Neuron (in vitro differentiated cells): ENCODE measurements around the gene GPR137B.
"Not testable (repeated sequence)": the region's sequence is repeated elsewhere in the genome, so short reads cannot be mapped to it uniquely, and the experiment has no call there.

ENCODE experiments used
- H2AFZ ChIP-seq: one replicate; pipeline ENCODE4 v1.6.1; 2013; ENCODE audit warnings: low read depth, mild to moderate bottlenecking, inconsistent platforms, low read length, moderate library complexity
- H3K27me3 ChIP-seq: one replicate; pipeline ENCODE4 v1.6.1; 2013; ENCODE audit warnings: low read length; ENCODE audit not compliant: insufficient read depth
- H3K36me3 ChIP-seq: one replicate; pipeline ENCODE4 v1.6.1; 2013; ENCODE audit warnings: low read length; ENCODE audit not compliant: insufficient read depth
- H3K4me1 ChIP-seq: one replicate; pipeline ENCODE4 v1.6.1; 2013; ENCODE audit warnings: low read length; ENCODE audit not compliant: insufficient read depth
- H3K4me3 ChIP-seq: 2 replicates; pipeline ENCODE4 v1.5.1; 2013; ENCODE audit warnings: mild to moderate bottlenecking, low read length, moderate library complexity
- H3K9me3 ChIP-seq: one replicate; pipeline ENCODE4 v1.6.1; 2013; ENCODE audit warnings: low read length

The GPR137B gene

DNA sequence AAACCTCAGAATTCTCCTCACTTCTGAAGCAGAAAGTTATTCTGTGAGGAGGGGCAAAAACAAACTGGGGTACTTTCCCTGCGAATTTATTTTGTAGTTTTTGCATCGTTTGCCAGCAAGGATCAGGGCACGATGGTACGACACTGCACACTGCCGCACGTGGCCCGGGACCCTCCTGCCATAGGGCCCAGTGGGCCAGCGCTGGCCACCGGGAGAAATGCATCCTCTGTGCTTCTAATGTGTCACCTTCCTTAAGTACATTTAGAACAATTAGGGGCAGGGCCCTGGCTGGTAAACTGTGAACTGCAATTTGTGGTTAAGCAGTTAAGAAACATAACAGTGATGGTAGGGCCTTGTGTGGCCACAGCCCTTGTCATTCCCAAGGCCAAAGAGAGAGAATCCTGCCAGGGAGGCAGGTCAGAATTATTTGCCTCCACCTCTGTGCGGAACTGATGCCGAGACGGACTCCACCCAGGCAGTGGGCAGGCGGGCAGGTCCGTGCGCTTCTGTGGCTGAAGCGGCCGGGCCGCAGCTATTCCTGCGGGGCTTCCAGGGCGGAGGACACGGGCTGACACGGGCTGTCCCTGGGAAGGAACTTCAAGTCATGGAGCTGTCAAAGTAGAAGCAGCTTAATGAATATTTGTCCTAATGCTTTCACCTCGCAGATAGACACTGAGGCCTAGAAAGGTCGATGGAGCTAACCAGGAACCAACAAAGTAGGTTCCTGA, 12.5 kb downstream of the GPR137B start:
- no peak overlapping the region for H2AFZ ChIP-seq
- no peaks in the 10 kb centered on the region for H3K27me3 ChIP-seq
- H3K36me3 ChIP-seq, result no peaks in the 10 kb centered on the region
- H3K4me1 ChIP-seq, result peaks cover 2% of the 10 kb centered on the region
- no peak overlapping the region for H3K4me3 ChIP-seq
- no peaks in the 10 kb centered on the region for H3K9me3 ChIP-seq

DNA sequence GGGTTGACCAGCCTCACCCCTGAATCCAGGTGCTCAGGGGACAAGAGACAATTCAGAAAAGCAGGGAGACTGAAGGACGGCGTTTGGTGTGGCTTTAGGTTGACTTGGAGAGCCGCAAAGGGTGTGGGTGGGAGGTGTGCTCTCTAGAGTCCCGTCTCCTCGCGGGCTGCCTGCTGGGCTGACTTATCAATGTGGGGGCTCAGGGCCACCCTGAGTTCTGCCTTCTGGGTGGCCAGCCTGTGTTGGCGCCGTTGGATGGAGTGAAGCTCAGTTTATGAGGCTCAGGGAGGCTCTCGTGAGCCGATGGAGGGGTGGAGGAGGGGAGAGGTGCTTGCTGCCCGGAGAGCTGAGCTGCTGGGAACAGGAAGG, 13.0 kb downstream of the GPR137B start:
- H2AFZ ChIP-seq, result no peak overlapping the region
- H3K36me3 ChIP-seq, result no peaks in the 10 kb centered on the region
- no peak overlapping the region for H3K4me3 ChIP-seq
- H3K4me1 ChIP-seq, result peaks cover 3% of the 10 kb centered on the region
- H3K27me3 ChIP-seq, result no peaks in the 10 kb centered on the region
- H3K9me3 ChIP-seq, result no peaks in the 10 kb centered on the region

DNA sequence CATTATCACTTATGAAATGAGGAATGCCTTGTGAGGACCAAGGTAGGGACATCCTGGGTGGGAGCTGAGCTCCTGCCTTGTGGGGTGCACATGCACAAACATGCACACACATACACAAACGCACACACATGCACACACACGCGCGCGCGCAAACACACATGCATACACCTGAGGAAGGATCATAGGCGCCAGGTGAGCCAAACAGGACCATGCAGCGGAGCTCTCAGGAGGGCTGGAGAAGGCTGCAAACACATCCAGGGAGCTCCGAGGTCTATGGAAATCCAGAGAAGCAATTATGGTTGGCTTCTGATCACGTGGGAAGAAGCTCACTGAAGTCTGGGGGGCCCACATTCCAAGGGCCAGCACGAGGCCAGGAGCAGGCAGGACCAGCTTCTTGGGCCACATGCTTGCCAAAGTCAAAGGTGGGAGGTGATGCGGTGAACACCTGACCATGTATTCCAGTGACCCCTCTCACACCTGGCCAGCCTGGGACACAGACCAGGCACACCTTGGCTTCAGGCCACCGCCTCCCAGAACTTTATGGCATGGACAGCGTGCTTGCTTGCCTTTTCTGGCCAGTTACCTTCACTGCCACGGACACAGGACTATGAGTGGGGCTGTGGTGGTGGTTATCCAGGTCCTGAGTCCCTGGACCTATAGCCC, 13.6 kb downstream of the GPR137B start:
- Histone ChIP-seq H2AFZ (no peak overlapping the region), H3K27me3 (no peaks in the 10 kb centered on the region), H3K9me3 (no peaks in the 10 kb centered on the region), H3K4me3 (no peak overlapping the region), H3K36me3 (no peaks in the 10 kb centered on the region), H3K4me1 (peaks cover 3% of the 10 kb centered on the region)

DNA sequence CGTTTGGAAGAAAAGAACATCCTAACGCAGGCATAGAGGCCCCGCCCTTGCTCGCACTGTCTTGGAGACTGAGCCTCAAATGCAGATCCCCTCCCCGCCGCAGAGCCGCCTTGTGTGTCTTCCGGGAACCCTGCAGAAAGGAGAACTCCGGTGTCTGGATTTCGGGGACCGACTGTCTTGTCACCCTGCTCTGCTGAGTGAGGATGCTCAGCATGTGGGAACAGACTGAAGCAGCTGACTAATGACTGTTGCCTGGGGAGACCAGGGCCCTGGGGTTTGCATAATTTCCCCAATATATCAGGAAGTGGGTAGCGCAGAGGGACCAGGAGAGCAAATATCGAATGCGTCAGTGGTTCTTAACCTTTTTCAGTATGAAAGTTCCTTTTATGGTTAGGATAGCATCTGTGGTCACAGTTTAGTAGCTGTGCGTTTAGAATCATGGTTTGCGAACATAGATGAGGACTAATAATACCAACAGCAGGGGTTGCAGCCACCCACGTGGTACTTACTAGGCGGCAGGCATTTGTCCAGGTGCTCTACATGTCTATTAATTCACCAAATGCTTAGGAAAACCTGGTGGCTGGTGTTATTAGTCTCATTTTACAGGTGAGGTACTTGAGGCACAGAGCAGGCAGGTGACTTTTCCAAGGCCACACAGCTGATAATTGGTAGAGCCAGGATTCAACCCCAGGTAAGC, 14.3 kb downstream of the GPR137B start:
- H3K36me3 ChIP-seq, result no peaks in the 10 kb centered on the region
- peaks cover 4% of the 10 kb centered on the region for H3K9me3 ChIP-seq
- H2AFZ ChIP-seq, result no peak overlapping the region
- H3K4me1 ChIP-seq, result peaks cover 3% of the 10 kb centered on the region
- H3K27me3 ChIP-seq, result no peaks in the 10 kb centered on the region
- no peak overlapping the region for H3K4me3 ChIP-seq

DNA sequence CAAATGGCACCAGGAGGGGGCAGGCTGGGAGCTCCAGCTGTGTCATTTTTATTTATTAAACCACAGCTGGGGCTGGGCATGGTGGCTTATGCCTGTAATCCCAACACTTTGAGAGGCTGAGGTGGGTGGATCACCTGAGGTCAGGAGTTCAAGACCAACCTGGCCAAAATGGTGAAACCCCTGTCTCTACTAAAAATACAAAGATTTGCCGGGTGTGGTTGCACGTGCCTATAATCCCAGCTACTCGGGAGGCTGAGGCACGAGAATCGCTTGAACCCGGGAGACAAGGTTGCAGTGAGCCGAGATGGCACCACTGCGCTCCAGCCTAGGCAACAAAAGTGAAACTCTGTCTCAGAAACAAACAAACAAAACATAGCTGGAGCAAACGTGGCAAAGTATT, 15.7 kb downstream of the GPR137B start:
- not testable (repeated sequence) for H3K9me3 ChIP-seq, H3K4me3 ChIP-seq, H2AFZ ChIP-seq, H3K27me3 ChIP-seq, H3K36me3 ChIP-seq, H3K4me1 ChIP-seq

DNA sequence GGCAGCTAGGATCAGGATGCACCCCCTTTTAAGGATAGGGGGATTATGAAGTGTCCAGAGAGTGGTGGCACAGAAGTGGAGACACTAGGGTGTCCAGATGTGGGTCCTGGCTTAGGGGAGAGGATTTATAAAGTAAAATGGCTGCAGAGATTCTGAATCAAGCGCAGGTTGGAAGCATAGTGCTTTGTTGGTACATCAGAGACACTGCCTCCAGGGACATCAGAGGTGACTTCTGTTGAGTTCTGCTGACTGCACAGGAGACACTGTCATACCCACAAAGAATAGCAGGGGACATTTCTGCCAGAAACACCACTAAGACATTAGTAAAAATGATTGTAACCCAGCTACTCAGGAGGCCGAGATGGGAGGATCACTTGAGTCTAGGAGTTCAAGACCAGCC, 16.4 kb downstream of the GPR137B start:
- H3K36me3 ChIP-seq, result no peaks in the 10 kb centered on the region
- no peak overlapping the region for H2AFZ ChIP-seq
- no peaks in the 10 kb centered on the region for H3K27me3 ChIP-seq
- peaks cover 3% of the 10 kb centered on the region for H3K4me1 ChIP-seq
- peaks cover 6% of the 10 kb centered on the region for H3K9me3 ChIP-seq
- H3K4me3 ChIP-seq, result no peak overlapping the region

DNA sequence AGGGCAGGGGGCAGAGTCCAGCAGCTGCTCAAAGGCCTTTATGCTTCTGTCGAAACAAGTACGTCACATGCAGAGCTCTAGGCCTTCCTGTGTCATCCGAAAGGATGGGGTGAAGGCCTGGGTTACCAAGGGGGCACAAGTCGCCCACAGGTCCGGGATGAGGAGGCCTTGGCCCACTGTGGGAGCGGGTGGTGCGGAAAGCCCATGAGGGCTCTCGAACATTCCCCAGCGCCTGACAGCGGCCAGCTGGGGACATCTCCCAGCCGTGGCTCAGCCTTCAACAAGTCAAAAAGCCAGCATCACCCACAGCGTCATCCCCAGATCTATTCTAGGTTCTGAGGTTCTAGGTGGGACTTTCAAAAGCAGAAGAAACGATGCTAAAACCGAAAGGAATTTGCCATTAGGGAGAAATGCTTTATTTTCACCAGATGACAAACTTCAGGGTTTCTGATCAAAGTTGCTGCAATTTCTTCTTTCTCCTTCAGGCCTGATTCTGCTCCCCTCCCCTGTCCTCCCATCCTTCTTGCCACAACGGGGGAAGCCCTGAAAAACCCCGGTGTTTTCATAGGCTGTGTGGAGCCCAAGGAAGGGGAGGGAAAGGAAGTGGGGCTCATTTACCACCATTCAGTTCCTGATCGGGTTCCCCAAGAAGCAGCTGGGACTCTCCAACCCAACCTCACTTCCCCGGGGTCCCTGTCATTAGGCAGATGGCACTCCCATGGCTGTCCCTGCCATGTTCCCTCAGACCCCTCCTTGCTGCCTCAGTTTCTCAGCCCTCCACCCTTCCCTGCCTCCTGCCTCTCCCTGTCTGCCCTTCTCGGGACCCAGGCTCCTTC, 17.6 kb downstream of the GPR137B start:
- no peak overlapping the region for H2AFZ ChIP-seq
- H3K4me3 ChIP-seq, result no peak overlapping the region
- H3K9me3 ChIP-seq, result peaks cover 7% of the 10 kb centered on the region
- H3K4me1 ChIP-seq, result peaks cover 3% of the 10 kb centered on the region
- no peaks in the 10 kb centered on the region for H3K27me3 ChIP-seq
- H3K36me3 ChIP-seq, result no peaks in the 10 kb centered on the region

DNA sequence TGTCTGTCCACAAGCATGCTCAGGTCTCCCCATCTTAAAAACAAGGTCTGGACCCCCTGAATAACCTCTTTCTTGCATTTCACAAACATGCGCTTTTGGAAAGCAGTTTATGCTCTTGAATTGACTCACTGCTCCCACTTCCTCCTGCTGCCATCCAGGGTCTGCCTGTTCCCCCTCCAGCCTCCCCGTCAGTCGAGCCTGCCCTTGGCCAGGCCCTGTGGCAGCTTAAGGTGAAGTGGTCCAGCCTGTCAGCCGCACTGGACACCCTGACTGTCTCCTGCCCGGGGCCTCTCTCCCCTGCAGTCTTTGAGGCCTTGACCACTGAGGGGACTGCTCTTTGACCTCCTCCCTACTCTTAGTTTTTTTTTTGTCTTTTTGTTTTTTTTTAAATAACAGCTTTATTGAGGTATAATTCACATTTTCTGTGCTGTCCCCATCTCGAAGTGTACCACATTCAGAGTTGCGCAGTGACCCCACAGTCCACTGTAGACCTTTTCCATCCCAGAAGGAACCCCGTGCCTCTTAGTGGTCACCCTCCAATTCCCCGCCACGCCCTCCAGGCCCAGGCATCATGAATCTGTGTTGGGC, 18.3 kb downstream of the GPR137B start:
- H3K4me1 ChIP-seq, result peaks cover 3% of the 10 kb centered on the region
- no peaks in the 10 kb centered on the region for H3K27me3 ChIP-seq
- no peaks in the 10 kb centered on the region for H3K36me3 ChIP-seq
- H3K4me3 ChIP-seq, result no peak overlapping the region
- H3K9me3 ChIP-seq, result peaks cover 10% of the 10 kb centered on the region
- H2AFZ ChIP-seq, result no peak overlapping the region

DNA sequence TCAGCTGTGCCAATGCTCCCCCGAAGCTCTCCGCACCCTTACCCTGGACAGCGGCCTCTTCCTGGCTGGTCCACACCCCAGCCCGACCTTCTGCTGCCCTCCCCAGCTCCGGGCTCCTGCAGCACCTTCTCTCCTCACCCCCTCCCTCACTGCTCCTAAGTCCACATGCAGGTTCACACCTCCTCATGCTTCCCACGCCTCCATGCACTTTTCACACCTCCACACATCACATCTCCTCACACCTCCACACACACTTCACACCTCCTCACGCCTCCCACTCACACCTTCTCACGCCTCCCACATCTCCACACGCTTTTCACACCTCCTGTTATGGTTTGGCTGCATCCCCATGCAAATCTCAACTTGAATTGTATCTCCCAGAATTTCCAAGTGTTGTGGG, 18.9 kb downstream of the GPR137B start:
- Histone ChIP-seq H3K4me3 (no peak overlapping the region), H3K4me1 (peaks cover 3% of the 10 kb centered on the region), H3K36me3 (no peaks in the 10 kb centered on the region)

DNA sequence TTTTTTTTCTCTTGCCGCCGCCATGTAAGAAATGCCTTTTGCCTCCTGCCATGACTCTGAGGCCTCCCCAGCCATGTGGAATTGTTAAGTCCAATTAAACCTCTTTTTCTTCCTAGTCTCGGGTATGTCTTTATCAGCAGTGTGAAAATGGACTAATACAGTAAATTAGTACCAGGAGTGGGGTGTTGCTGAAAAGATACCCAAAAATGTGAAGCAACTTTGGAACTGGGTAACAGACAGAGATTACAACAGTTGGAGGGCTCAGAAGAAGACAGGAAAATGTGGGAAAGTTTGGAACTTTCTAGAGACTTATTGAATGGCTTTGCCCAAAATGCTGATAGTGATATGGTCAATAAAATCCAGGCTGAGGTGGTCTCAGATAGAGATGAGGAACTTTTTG, 19.4 kb downstream of the GPR137B start:
- H3K4me3 ChIP-seq, H3K36me3 ChIP-seq, H3K4me1 ChIP-seq, H2AFZ ChIP-seq, H3K27me3 ChIP-seq: not testable (repeated sequence)
- peaks cover 10% of the 10 kb centered on the region for H3K9me3 ChIP-seq

More for the DNA sequence above, 18.9 kb downstream of the GPR137B start:
- Histone ChIP-seq H3K27me3 (no peaks in the 10 kb centered on the region), H3K9me3 (peaks cover 10% of the 10 kb centered on the region), H2AFZ (no peak overlapping the region)

DNA sequence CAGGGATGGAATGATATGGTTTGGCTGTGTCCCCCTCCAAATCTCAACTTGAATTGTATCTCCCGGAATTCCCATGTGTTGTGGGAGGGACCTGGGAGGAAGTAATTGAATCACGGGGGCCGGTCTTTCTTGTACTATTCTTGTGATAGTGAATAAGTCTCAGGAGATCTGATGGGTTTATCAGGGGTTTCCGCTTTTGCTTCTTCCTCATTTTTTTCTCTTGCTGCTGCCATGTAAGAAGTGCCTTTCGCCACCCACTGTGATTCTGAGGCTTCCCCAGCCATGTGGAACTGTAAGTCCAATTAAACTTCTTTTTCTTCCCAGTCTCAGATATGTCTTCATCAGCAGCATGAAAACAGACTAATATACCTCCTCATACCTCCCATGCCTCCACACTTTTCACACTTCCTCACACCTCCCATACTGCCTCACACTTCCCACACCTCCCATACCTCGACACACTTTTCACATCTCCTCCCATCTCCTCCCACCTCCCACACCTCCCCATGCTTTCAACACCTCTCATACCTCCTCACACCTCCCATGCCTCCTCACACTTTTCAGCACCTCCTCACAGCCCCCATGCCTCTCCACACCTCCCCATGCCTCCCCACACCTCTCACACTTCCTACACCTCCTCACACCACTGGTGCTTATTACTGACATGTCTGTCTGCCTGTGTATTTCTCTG, 21.3 kb downstream of the GPR137B start:
- no peaks in the 10 kb centered on the region for H3K27me3 ChIP-seq
- H3K36me3 ChIP-seq, result no peaks in the 10 kb centered on the region
- H2AFZ ChIP-seq, result no peak overlapping the region
- peaks cover 10% of the 10 kb centered on the region for H3K9me3 ChIP-seq
- H3K4me3 ChIP-seq, result no peak overlapping the region
- peaks cover 3% of the 10 kb centered on the region for H3K4me1 ChIP-seq

DNA sequence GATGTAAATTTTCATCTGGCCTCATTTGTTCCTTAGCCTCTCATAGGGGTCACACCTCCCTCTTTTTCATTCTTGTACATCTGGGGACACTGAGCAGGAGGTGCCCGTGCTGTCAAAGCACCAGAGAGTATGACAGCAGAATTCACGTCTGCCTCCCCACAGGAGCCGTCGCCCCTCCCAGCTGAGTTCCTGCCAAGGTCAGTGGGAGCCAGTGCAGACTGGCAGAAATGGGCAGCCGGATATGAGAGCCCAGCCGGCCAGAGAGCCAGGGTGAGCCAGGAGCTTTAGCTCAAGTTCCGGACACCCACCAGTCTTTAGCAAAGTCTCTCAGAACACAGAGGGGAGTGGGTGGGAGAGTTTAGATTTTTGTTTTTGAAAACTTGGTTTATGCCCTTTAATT, 21.9 kb downstream of the GPR137B start:
- H3K4me3 ChIP-seq, result no peak overlapping the region
- no peaks in the 10 kb centered on the region for H3K36me3 ChIP-seq
- peaks cover 3% of the 10 kb centered on the region for H3K4me1 ChIP-seq
- H2AFZ ChIP-seq, result no peak overlapping the region
- H3K9me3 ChIP-seq, result peaks cover 10% of the 10 kb centered on the region
- no peaks in the 10 kb centered on the region for H3K27me3 ChIP-seq
